Umbilical cord (tissue), 2 donors: ENCODE data around the gene NUB1. TPM values are rescaled to one million over a fixed set of nuclear protein-coding genes. Genes with fewer than 3 reads are reported as not detected.
"Not testable (repeated sequence)": the region's sequence is repeated elsewhere in the genome, so short reads cannot be mapped to it uniquely, and the experiment has no call there.

ENCODE experiments used
- DNase-seq: peaks from one replicate; pipeline ENCODE4 v3.0.0-alpha.2; 2015; ENCODE audit warnings: low spot score
- total RNA-seq: library from RNA; depleted of rRNA; stranded (reverse); fragments of >200 nt; gene quantifications from one replicate; pipeline ENCODE4 v1.2.3, GENCODE V29; 2014; ENCODE audit warnings: low replicate concordance; ENCODE audit not compliant: insufficient read depth

The NUB1 gene
- 56.8 TPM for total RNA-seq

DNA sequence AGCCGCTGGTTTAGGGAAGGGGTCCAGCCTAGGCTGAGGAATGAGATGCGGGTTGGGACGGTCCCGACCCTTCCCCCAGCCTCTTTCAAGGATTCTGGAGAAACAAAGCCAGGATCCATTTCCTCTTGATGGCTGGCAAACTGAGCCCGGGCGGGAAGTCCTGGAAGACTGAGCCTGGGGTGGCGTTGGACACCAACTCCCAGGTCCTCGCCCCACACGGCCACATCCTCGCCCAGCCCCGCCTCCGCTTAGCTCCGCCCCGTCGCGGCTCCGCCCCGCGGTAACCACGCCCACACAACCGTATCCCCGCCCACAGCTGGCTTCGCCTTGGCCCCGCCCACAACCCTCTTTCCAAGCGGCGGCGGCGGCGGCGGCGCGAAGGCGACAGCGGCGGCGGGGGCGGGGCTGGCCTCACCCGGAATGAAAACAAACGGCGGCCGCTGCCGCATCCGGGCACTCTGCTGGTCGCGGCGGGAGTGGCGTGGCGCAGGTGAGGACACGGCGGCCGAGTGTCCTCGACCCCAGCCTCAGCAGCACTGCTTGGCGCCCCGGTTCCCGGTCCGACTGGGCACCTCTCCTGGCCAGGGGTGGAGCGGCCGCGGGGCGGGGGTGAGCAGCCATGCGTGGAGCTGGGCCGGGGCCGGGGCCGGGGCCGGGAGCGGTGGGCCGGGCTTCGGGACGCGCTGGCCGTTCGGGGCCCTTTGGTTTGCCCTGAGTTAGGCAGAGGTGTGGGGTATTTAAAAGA is at the start of gene NUB1:
Gene NUB1 (plus strand): TSS at position 456 of the 745 bp plus-strand sequence. CDS start 3,538 bp downstream, outside the sequence.
- peak; percentile 86 for DNase-seq

DNA sequence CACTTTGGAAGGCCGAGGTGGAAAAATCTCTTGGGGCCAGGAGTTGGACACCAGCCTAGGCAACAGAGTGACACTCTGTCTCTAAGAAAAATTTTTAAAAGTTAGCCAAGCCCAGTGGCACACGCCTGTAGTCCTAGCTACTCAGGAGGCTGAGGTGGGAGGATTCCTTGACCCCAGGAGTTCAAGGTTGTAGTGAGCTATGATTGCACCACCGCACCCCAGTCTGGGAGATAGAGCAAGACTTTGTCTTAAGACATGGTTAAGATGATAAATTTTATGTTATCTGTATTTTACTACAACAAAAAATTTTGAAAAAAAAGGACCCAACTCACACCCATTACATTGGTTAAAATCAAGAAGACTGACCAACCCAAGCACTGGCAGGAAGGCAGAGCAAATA is 48.8 kb upstream of the NUB1 start:
- DNase-seq = no peak

- no peak for DNase-seq
Observed at GRCh38 chr7:151296202-151296992, 45.2 kb upstream of the NUB1 start.

- no peak for DNase-seq
Observed at GRCh38 chr7:151298765-151299164, 42.8 kb upstream of the NUB1 start.

DNA sequence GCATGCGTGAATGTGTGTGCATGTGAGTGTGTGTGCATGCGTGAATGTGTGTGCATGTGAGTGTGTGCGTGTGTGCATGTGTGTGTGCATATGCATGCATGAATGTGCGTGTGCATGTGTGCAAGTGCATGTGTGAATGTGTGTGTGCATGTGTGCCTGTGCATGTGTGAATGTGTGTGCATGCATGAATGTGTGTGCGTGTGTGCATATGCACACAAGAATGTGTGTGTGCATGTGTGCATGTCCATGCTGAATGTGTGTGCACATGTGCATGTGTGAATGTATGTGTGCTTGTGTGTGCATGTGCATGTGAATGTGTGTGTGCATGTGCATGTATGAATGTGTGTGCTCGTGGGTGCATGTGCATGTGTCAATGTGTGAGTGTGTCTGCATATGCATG is 42.1 kb upstream of the NUB1 start:
- DNase-seq = no peak

DNA sequence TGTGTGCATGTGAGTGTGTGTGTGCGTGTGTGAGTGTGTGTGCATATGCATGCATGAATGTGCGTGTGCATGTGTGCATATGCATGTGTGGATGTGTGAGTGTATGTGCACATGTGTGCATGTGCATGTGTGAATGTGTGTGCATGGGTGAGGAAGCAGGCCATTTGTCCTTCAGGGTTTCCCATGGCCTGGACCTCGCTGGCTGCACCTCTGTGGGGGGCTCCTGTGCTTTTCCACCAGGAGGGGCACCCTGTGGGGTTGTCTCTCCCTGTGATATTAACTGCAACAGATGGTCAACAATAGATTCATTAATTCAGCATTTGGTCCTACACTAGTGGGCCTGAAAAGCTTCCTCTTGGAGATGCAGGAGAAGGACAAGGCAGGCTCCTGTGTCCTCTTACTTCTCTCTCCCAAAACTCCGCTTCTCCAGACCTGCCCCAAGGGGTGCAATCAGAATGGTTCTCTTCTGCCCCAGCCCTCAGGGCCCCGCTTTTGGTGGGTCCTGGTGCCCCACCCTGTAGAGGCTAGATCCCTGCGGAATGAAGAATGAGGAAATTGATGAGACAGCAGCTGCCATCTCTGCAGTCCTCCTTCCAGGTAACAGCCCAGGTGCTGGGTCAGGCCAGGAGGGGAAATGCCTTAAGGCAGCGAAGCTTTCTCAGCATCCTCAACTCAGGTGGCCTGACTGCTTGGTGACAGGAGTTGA is 41.5 kb upstream of the NUB1 start:
- DNase-seq = no peak

DNA sequence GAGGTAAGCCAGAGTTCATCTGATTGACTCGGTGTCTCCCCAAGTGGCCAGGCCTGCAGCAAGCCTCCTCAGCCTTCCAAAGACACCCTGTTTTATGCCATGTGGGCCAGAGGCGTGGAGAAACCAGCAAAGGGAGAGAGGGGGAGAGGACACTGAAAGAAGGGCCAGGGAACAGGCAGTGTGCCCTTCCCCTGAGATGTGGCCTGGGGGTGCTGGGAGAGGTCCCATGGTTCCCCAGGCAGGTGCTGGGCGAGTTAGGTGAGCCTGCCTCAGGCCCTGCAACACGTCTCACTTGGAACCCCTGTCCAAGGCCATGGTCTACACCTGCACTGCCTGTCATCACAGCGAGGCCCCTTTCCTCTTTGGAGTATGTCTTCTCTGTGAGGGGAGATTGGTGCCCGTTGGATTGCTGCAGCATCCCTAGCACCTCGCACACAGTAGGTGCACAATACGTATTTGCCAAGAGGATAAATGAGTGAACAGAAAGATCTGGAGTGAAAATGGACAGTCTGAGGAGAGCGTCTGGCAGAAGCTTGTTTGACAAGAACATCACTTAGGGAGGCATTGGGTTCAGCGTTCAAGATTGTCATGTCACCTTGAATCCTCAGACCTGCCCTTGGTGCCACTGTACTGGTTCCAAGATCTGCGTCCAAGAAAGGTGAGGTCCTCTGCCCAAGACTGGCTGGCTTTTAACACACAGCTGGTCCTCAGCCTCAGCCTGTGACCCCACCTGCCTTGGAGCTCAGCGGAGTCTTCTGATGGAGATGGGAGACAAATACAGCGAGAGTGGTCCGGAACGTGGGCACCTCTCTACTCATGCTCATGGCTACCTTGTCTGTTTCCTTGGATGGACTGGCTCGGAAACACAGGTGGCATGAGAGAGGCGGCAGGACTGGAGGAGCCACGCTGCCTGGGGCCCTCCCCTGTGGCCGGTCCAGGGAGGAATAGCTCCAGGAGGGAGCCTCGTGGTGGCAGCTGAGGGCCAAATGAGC is 39.8 kb upstream of the NUB1 start:
- DNase-seq = no peak

- DNase-seq = not testable (repeated sequence)
Observed at GRCh38 chr7:151304251-151304650, 37.4 kb upstream of the NUB1 start.

GRCh38 chr7:151304856-151305255 is 36.8 kb upstream of the NUB1 start:
- DNase-seq = no peak

DNA sequence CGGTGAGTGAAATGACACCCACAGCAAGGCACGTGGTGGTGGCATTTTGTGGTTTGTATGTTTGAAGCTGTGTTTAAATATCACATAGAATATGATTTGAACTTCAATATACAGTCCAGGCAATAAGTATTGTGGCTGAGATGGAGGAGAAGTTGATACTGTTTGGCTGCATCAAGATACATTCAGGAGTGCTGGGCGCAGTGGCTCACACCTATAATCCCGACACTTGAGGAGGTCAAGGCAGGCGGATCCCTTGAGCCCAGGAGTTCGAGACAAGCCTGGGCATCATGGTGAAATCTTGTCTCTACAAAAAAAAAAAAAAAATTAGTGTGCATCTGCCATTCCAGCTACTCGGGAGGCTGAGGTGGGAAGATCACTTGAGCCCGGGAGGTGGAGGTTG is 35.2 kb upstream of the NUB1 start:
- DNase-seq = no peak

DNA sequence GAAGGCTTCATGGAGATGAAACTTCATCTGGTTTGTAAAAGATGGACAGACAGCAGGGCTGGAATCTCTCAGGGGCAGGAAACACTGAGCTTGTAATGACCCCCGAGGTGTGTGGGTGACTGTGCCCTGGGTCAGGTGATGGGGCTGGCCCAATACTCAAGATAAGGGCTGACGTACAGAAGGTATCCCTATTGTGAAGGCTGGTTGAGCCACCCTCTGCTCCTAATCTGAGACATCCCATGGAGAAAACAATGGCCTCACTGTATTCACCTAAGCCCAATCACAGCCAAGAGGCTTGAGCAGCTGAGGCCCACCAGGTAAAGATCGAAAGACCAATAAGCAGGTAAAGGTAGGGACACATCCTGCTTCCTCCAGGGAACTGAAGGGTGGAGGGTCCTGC is 34.8 kb upstream of the NUB1 start:
- DNase-seq = no peak

DNA sequence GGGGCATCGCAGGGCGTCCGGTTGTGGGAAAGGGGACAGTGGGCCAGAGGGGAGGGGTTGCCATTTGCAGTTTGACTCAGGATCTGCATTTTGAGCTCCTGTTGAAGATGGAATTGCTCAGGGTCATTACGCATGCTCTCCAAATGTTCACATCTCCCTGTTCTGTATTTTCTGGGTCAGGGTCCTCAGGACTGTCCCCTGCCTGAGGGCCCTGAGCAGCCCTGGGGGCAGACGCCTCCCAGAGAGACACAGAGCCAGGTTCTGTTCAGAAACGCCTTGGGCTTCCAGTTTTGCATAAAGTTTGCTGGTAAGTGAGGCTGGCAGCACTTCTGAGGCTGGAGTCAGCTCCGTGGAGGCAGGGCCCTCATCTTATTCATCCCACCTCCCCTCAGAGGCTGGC is 34.1 kb upstream of the NUB1 start:
- no peak for DNase-seq

DNA sequence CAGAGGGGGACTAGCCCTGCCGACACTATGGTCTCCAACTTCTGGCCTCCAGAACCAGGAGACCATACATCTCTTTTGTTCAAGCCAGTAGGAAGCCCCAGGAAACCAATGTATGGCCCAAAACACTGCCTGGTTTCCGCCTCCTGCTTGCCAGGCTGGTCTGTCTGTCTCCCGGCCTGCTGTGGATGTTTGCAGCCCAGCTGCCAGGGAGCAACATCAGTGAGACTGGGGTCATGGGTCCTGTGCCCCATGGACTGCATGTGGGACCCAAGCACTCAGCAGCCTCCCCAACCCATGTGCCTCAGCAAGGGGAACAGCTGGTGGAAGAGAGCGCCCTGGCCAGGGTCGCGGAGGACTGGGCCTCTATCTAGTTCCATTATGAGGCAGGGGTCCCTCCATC is 33.4 kb upstream of the NUB1 start:
- no peak for DNase-seq

- DNase-seq = no peak
Observed at GRCh38 chr7:151308791-151309190, 32.8 kb upstream of the NUB1 start.

DNA sequence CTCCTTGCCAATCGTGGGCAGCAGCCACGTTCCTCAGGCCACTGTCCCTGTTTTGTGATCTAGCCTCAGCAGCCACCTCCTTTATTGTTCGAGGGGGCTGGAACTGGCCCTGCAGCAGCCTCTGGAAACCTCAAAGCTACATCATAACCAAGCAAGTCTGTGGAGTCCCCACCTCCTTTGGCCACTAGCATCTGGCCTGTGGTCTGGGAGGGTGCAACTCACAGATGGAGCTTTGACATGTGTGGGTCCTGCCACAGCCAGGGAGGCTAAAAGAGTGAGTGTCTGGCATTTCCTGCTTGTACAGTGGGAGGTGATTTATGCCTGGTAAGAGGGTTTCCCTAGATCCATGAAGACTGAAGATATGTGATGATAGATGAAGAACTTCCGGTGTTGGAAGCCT is 32.3 kb upstream of the NUB1 start:
- DNase-seq = no peak

- DNase-seq = no peak
Observed at GRCh38 chr7:151310578-151310977, 31.0 kb upstream of the NUB1 start.

DNA sequence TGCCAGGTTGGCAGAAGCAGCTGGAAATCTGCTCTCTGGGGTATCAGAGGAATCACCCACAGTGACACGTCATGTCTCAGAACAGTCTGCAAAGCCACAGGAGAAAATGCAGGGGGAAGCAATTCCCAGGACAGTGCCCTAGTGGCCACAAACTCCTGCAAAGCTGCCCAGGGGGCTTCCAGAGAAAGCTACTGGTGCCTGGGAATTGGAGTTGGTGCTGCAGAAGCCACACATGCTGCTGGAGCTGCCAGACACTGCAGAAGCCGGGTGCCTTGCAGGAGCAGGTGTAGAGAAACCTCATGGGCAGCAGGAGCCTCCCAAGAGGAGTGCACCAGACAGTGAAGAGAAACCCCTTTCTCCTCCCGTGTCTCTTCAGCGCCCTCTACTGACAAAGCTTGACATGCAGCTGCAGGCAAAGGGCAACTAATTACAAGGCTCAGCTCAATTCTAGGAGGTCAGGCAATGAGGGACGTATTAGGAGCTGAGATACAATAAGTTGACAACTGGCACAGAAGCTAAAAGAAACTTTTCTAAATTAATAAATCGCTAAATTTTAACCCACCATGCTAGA is 30.2 kb upstream of the NUB1 start:
- no peak for DNase-seq

DNA sequence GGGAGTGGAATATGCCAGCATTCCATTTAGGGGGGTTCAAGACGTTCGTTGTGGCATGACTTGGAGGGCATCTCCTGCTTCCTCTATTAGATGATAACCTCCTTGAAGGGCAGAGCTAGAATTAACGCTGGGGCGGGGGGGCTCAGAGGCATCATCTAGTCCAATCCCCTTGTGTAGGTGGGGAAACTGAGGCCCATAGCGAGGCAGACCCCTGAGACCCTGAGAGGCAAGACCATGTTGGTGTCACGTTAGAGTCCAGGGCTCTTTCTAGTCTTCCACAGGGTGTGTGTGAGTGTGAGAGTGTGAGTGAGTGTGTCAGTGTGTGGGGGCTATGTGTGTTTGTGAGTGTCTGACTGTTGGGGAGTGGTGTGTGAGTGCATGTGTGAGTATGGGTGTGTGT is 29.3 kb upstream of the NUB1 start:
- no peak for DNase-seq

DNA sequence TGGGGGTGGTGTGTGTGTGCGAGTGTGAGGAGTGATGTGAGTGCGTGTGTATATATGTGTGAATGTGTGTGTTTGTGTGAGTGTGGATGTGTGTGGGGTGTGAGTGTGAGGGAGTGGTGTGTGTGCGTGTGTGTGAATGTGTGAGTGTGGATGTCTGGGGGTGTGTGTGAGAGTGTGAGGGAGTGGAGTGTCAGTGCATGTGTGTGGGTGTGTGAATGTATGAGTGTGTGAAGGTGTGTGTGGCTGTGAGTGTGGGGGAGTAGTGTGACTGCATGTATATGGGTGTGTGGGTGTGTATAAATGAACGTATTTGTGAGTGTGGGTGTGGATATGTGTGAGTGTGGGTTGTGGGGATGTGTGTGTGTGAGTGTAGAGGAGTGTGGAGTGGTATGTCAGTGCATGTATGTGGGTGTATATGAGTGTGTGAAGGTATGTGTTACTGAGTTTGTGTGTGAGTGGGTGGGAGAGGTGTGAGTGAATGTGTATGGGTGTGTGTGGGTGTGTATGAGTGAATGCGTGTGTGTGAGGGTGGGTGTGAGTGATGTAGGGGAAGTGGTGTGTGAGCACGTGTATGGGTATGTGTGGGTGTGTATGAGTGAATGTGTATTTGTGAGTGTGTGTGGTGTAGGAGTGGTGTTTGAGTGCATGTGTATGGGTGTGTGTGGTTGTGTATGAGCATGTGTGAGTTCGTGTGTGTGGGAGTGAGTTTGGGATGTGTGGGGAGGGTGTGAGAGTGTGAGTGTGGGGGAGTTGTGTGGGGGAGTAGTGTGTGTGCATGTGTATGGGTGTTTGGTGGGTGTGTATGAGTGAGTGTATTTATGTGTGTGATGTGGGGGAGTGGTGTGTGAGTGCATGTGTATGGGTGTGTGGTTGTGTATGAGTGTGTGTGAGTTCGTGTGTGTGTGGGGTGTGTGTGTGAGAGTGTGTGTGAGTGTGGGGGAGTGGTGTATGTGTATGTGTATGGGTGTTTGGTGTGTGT is 28.5 kb upstream of the NUB1 start:
- DNase-seq = no peak

DNA sequence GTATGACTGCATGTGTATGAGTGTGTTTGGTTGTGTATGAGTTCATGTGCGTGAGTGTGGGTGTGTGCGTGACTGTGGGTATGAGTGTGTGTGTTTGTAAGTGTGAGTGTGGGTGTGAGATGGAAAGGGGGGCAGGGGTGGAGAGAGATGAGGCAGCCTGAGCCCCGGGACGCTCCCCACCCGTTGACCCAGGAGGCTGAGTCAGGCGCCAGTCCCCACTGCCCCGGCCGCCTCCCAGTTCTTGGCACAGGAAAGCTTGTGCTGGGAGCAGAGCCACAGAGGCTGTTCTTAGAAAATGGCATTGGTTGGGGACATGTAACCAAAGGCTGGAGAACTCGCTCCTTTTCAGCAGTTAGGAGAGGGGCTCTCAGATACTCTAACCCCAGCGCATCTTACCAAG is 27.8 kb upstream of the NUB1 start:
- peak; percentile 14 for DNase-seq
